GM18867 (cell line): ENCODE results near the gene DPEP2.
"Not testable (repeated sequence)": the region's sequence is repeated elsewhere in the genome, so short reads cannot be mapped to it uniquely, and the experiment has no call there.

Source experiments
- ATAC-seq: cut with Tn5 transposase; IDR thresholded peaks from one replicate; pipeline ENCODE4 v1.9.1; 2021; ENCODE audit warnings: mild to moderate bottlenecking, moderate library complexity; ENCODE audit not compliant: unreplicated experiment

The DPEP2 gene

GRCh38 chr16:67998779-67999688, at the start of gene DPEP2:
TSS of gene DPEP2 (minus strand) at chr16:67999484. CDS start at chr16:67993212, 6,272 bp downstream.
- not testable (repeated sequence) for ATAC-seq

GRCh38 chr16:68047987-68048386, 48.7 kb upstream of the DPEP2 start:
- ATAC-seq, result no peak

- ATAC-seq, result no peak
These were observed 46.8 kb upstream of the DPEP2 start for GRCh38 chr16:68046106-68046505.

GRCh38 chr16:68041783-68042182, 42.5 kb upstream of the DPEP2 start:
- no peak for ATAC-seq

- ATAC-seq, result peak; percentile 81
These were observed 41.4 kb upstream of the DPEP2 start for GRCh38 chr16:68040506-68041288.

GRCh38 chr16:68037841-68038597, 38.7 kb upstream of the DPEP2 start:
- no peak for ATAC-seq

- no peak for ATAC-seq
These were observed 35.9 kb upstream of the DPEP2 start for GRCh38 chr16:68035227-68035626.

- ATAC-seq, result no peak
These were observed 33.8 kb upstream of the DPEP2 start for GRCh38 chr16:68033101-68033500.

GRCh38 chr16:68031951-68032350, 32.7 kb upstream of the DPEP2 start:
- ATAC-seq, result no peak

GRCh38 chr16:68030108-68030507, 30.8 kb upstream of the DPEP2 start:
- ATAC-seq, result not testable (repeated sequence)

- ATAC-seq, result no peak
These were observed 29.7 kb upstream of the DPEP2 start for GRCh38 chr16:68028996-68029395.

GRCh38 chr16:68022728-68023537, 23.6 kb upstream of the DPEP2 start, which contains the start of the genes DDX28 and DUS2:
TSS of gene DDX28 (minus strand) at chr16:68023232. CDS start at chr16:68023202, 30 bp downstream.
TSS of gene DUS2 (plus strand) at chr16:68023284. CDS start at chr16:68038024, 14,740 bp downstream.
- ATAC-seq, result peak; percentile 84

GRCh38 chr16:68022278-68022727, 23.0 kb upstream of the DPEP2 start:
- ATAC-seq, result peak; percentile 13

- no peak for ATAC-seq
These were observed 22.2 kb upstream of the DPEP2 start for GRCh38 chr16:68021490-68021889.

GRCh38 chr16:68019167-68019680, 19.9 kb upstream of the DPEP2 start:
- ATAC-seq, result no peak

GRCh38 chr16:68015681-68016080, 16.4 kb upstream of the DPEP2 start, which contains the start of gene DPEP2NB:
TSS of gene DPEP2NB (minus strand) at chr16:68015911. CDS start at chr16:68015770, 141 bp downstream.
- ATAC-seq, result no peak

- no peak for ATAC-seq
These were observed 14.2 kb upstream of the DPEP2 start for GRCh38 chr16:68013440-68013839.

- ATAC-seq, result not testable (repeated sequence)
These were observed 10.6 kb upstream of the DPEP2 start for GRCh38 chr16:68009872-68010271.

GRCh38 chr16:68009157-68009735, 10.0 kb upstream of the DPEP2 start:
- no peak for ATAC-seq
